ENCODE results near the gene CFAP299.
A peak's percentile ranks its signal among the peaks of the same experiment; 100 is the strongest.

The CFAP299 gene

GRCh38 chr4:80393246-80393969 is 57.9 kb downstream of the CFAP299 start:
- DNase-seq, result no peak

DNA sequence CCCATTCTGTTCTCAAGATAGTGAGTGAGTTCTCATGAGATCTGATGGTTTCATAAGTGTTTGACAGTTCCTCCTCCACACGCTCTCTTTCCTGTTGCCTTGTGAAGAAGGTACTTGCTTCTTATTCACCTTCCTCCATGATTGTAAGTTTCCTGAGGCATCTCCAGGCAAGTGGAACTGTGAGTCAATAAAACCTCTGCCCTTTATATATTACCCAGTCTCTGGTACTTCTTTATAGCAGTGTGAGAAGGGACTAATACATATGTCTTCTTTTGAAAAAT is 58.4 kb downstream of the CFAP299 start:
- no peak for DNase-seq

GRCh38 chr4:80407246-80407645 is 71.7 kb downstream of the CFAP299 start:
- no peak for DNase-seq

GRCh38 chr4:80409809-80410208 is 74.3 kb downstream of the CFAP299 start:
- DNase-seq, result no peak

- no peak for DNase-seq
These were observed 76.8 kb downstream of the CFAP299 start for GRCh38 chr4:80412322-80412721.

- no peak for DNase-seq
These were observed 77.6 kb downstream of the CFAP299 start for GRCh38 chr4:80413086-80413485.

- no peak for DNase-seq
These were observed 81.5 kb downstream of the CFAP299 start for GRCh38 chr4:80417019-80417418.

DNA sequence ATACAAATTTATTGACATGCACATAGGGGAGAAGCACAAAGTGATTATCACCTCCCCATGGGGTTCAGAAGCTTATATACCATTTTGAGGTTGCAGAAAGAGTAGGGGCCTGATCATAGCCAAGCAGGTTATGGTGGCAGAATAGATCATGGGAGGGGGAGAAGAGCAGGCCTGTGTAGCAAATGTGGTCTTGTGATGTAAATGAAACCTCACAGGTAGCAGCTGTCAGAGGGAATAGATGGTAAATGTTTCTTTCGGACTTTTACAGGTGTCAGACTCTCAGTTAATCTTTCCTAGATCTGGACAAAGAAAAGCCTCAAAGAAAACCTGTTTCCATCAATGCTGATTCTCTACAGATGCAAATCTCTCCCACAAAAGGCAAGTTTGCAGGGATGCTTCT is 84.4 kb downstream of the CFAP299 start:
- DNase-seq, result no peak

DNA sequence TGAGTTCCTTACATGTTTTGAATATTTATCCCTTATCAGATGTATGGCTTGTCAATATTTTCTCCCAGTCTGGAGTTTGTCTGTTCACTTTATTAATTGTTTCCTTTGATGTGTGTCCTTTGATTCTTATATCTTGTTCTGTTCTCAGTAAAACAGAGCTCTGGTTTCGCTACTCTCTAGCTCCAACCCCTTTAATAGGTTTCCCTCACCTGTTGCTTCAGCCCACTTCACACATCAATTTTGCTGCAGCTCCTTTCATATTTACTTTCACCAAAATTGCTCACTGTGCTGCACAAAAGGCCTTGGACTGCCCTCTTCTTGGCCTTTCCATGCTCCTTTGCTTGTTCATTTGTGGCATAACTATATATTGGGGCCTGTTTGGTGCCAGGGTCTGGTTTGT is 85.1 kb downstream of the CFAP299 start:
- no peak for DNase-seq

DNA sequence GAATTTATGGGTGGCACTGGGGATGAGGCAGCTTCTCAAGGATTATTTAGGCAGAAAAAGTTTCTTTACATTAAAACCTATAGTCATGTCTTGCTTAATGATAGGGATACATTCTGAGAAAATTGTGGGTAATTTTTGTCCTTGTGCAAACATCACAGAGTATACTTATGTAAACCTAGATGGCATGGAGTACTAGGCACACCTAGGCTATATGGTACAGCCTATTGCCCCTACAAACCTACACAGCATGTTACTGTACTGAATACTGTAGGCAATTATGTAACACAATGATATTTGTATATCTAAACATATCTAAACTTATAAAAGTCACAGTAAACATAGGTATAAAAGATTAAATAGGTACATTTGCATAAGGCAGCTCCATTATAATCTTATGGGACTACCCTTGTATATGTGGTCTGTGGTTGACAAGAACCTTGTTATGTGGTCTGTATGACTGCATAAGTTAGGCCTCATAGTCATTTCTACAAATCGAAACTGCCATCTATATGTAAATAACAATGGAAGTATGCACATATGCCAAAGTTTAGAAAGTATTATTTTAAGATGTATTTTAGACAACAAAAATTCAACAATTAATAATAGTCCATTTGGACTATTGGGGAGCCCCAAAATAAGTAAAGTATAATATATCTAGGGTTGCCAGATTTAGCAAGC is 87.3 kb downstream of the CFAP299 start:
- DNase-seq, result no peak

DNA sequence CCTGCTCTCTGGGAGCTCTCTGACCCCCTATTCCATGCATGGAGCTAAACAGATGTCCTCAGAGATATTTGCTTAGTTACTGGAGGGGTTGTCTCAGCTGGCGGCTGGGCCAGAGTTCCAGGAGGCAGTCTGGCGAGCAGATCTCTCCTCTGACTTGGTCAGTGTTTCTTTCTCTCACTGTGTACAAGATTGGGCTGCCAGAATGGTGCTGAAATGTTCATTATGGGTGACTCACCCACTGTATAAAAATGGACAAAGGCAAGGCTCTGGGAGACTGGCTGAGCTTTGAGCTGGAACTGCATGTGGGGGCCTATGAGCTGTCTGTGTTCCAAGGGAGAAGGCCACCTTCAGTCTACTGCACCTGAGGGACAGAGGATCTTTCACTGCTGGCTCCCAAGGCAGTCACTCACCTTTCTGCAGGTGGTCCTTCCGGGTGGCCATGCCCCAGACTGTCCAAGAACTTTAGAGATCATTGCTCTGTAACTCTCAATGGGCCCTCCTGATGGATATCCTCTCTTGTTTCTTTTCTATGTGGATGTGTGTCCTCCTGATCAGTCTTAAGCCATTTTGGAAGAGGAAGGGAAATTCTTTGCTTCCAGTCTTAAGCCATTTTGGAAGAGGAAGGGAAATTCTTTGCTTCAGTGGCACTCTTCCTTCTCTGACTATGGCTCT is 88.2 kb downstream of the CFAP299 start:
- no peak for DNase-seq

DNA sequence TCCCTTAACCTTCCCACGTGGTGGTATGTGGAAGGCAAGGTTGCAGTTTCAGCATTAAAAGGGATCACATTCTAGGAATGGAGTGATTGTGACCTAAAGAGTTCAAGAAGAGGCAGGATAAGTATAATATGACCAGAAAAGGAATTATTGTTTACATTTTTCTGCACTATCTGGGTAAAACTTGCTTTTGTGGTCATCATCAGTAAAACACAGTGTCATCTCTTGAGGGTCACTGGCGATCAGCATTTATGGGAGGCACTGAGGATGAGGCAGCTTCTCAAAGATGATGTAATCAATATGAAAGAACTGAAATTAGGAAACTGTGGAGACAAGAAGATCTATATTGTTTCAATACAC is 88.7 kb downstream of the CFAP299 start:
- no peak for DNase-seq

- no peak for DNase-seq
These were observed 89.9 kb downstream of the CFAP299 start for GRCh38 chr4:80425124-80426100.

DNA sequence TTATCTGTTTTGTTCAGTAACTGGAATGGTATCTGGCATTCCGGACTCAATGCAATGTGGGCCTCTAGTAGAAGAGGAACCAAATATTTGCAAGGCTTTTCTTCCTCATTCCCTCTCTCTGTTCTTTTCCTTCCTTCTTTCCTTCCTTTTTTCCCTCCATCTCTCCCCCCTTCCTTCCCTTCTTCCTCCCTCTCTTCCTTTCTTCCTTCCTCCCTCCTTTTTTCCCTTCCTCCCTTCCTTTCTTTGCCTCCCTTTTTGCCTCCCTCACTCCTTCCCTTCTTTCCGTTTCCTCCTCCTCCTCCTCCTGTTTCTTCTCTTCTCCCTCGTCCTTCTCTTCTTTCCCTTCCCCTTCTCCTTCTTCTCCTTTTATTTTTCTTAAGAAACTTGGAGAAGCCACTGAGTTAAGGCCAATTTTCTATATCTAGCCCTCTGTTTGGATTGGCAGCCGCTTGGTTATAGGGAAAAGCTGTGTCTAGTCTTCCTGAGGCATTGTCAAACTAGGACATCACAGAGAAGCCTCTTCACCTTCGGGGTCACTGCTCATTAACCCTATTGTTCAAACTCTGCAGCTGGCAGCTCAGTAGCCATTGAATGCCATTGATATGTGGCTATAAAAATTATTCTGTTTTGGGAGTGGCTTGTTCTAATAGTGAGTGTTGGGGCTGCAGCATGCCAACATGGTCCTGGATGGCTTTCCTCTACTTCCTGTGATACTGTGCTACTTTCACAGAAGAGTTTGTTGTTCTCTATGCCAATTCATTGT is 95.9 kb downstream of the CFAP299 start:
- no peak for DNase-seq

DNA sequence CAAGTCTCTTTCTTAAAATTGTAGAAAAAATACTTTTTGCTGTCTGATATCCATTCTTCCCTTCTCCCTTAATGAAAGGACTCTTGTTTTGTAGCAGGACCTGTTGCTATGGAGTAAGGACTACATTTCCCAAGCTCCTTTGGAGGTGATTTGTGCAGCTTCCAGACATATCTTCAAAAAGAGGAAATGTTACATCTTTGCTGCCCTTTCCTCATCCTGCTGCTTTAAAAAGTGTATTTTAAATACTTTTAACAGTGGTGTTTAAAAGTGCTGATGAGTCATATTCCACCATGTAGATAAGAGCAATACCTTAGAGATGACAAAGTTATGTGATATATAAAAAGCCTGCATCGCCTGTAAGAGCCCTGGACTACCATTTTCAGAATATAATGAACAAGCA is 98.7 kb downstream of the CFAP299 start:
- DNase-seq, result no peak

DNA sequence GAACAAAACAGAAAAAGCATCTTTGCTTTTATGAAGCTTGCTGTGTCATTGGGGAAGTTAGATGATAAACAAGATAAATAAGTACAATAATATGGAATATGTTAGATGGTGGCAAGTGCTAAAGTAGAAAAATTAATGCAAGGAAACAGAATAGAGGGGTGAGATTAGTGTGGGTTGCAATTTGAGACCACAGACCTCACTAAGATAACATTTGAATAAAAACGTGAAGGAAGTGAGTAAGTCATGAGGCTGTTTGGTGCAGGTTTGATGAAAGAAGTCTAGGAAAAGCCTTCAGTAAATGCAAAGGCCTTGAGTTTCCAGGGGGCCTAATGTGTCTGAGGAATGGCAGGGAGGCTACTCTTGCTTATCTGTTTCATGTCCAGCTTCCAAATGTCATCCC is 102.5 kb downstream of the CFAP299 start:
- no peak for DNase-seq

DNA sequence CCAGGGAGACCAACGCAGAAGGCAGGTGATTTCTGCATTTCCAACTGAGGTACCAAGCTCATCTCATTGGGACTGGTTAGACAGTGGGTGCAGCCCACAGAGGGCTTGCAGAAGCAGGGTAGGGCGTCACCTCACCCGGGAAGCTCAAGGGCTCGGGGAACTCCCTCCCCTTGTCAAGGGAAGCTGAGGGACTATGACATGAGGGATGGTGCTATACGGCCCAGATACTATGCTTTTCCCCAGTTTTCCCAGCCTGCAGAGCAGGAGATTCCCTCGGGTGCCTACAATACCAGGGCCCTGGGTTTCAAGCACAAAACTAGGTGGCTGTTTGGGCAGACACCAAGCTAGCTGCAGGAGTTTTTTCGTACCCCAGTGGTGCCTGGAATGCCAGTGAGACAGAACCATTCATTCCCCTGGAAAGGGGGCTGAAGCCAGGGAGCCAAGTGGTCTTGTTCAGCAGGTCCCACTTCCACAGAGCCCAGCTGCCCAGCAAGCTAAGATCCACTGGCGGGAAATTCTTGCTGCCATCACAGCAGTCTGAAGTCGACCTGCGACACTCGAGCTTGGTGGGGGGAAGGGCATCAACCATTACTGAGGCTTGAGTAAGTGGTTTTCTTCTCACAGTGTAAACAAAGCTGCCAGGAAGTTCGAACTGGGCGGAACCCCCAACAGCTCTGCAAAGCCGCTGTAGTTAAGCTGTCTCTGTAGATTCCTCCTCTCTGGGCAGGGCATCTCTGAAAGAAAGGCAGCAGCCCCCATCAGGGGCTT is 103.9 kb downstream of the CFAP299 start:
- peak; percentile 72 for DNase-seq

GRCh38 chr4:80446248-80446647 is 110.7 kb downstream of the CFAP299 start:
- no peak for DNase-seq

- DNase-seq, result no peak
These were observed 111.1 kb downstream of the CFAP299 start for GRCh38 chr4:80446664-80447063.

- no peak for DNase-seq
These were observed 112.0 kb downstream of the CFAP299 start for GRCh38 chr4:80447493-80447892.

DNA sequence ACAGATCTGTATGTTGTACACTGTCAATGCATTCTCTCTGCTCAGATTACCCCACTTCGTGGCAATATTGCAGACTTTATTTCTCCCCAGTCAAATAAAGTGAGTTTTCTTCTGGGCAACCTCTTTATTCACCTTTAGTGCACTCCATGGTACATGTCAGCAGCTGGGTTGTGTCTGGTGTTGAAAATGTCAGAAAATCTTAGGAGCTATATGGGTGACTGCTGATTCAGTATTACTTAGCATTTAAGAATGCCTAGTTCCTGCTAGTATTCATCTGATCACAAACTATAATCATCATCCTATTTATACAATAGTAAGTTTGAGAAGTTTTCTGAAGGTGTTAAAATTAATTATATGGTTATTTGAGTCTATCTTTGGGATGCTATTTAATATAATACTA is 112.5 kb downstream of the CFAP299 start:
- no peak for DNase-seq

GRCh38 chr4:80452055-80452454 is 116.5 kb downstream of the CFAP299 start:
- no peak for DNase-seq

All from islet precursor cell (in vitro differentiated cells).